WERI-Rb-1 (cell line): Measurements from ENCODE around the gene NFASC.

Experiments
- DNase-seq: peaks from one replicate; pipeline ENCODE4 v3.0.0-alpha.2; 2020
- H3K27ac ChIP-seq: fragments of 250-450 bp; sonication (Bioruptor Pico); 2 replicates; pipeline ENCODE4 v1.5.1; 2020; ENCODE audit warnings: mild to moderate bottlenecking, moderate library complexity
- H3K27me3 ChIP-seq: fragments of 250-450 bp; sonication (Bioruptor Pico); 2 replicates; pipeline ENCODE4 v1.5.1; 2021; ENCODE audit warnings: mild to moderate bottlenecking, low read depth, moderate library complexity; ENCODE audit not compliant: insufficient read depth, severe bottlenecking
- H3K36me3 ChIP-seq: fragments of 250-450 bp; sonication (Bioruptor Pico); 2 replicates; pipeline ENCODE4 v1.5.1; 2020; ENCODE audit warnings: mild to moderate bottlenecking, moderate library complexity
- H3K4me3 ChIP-seq: 2 replicates; pipeline ENCODE4 v1.5.1; 2011; ENCODE audit warnings: low read depth, mild to moderate bottlenecking, control low read depth, low read length
- H3K9me3 ChIP-seq: fragments of 250-450 bp; sonication (Bioruptor Pico); 2 replicates; pipeline ENCODE4 v1.5.1; 2021; ENCODE audit warnings: mild to moderate bottlenecking, moderate library complexity; ENCODE audit not compliant: severe bottlenecking
- TF ChIP-seq, protein P1 (sequence below): IDR thresholded peaks from 2 replicates; pipeline ENCODE4 v1.5.1; 2011; ENCODE audit warnings: low read depth, mild to moderate bottlenecking, control low read depth, inconsistent platforms, low read length

Gene NFASC

DNA sequence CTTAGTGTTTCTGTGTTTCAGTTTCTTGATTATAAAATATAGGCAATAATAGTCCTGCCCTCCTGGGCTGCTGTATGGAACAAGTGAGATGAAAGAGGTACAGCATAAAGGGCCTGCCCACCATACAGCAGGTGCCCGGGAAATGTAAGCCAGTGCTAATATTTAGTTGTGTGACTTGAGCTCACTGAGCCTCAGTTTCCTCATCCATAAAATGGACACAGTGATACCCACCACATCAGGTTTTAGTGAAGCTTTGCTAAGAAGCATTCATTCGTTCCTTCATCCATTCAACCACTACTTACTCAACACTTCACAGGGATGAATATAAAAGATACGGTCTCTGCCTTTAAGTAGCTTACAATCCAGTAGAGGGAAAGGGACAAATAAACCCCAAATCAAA is 192.2 kb downstream of the NFASC start:
- no peaks in the 10 kb centered on the region for H3K9me3 ChIP-seq
- no peaks in the 10 kb centered on the region for H3K27me3 ChIP-seq
- no peak for DNase-seq
- H3K27ac ChIP-seq = no peak overlapping the region
- H3K36me3 ChIP-seq = no peaks in the 10 kb centered on the region
- no peak overlapping the region for H3K4me3 ChIP-seq
- TF ChIP-seq, protein P1, sequence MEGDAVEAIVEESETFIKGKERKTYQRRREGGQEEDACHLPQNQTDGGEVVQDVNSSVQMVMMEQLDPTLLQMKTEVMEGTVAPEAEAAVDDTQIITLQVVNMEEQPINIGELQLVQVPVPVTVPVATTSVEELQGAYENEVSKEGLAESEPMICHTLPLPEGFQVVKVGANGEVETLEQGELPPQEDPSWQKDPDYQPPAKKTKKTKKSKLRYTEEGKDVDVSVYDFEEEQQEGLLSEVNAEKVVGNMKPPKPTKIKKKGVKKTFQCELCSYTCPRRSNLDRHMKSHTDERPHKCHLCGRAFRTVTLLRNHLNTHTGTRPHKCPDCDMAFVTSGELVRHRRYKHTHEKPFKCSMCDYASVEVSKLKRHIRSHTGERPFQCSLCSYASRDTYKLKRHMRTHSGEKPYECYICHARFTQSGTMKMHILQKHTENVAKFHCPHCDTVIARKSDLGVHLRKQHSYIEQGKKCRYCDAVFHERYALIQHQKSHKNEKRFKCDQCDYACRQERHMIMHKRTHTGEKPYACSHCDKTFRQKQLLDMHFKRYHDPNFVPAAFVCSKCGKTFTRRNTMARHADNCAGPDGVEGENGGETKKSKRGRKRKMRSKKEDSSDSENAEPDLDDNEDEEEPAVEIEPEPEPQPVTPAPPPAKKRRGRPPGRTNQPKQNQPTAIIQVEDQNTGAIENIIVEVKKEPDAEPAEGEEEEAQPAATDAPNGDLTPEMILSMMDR = no peak

DNA sequence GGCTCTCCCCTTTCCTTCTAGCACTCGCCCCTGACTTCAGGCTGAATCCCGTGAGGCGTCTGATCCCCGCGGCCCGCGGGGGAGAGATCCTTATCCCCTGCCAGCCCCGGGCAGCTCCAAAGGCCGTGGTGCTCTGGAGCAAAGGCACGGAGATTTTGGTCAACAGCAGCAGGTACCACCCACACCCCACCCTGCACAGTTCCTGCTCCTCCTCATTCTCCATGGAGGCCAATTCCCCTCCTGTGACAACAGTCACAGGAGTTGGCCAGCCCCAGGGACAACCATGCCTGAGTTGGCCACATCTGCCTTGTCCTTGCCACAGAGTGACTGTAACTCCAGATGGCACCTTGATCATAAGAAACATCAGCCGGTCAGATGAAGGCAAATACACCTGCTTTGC is 193.6 kb downstream of the NFASC start:
- H3K27ac ChIP-seq = no peak overlapping the region
- TF ChIP-seq, protein P1 = no peak
- DNase-seq = no peak
- H3K27me3 ChIP-seq = no peaks in the 10 kb centered on the region
- H3K36me3 ChIP-seq = no peaks in the 10 kb centered on the region
- H3K4me3 ChIP-seq = no peak overlapping the region
- no peaks in the 10 kb centered on the region for H3K9me3 ChIP-seq

DNA sequence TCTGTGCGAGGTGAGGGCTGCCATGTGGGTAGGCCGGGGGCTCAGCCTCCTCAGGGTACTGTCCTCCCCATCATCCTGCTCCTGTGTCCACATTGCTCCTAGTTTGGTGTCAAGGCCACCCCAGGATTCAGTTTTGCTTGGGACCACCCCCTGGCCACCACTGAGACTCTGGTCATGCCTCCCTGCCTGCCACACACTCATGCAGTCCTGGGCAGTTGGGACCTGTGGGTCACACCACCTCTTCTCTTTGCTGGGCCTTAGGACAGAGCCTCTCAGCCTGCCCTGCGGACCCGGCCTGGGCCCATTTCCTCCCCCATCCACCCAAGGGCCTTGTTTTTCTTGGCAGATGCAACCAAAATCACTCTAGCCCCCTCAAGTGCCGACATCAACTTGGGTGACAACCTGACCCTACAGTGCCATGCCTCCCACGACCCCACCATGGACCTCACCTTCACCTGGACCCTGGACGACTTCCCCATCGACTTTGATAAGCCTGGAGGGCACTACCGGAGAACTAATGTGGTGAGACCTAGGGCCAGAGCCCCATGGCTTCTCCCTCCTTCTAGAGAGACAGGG is 194.2 kb downstream of the NFASC start:
- no peaks in the 10 kb centered on the region for H3K27me3 ChIP-seq
- H3K36me3 ChIP-seq = no peaks in the 10 kb centered on the region
- H3K9me3 ChIP-seq = no peaks in the 10 kb centered on the region
- TF ChIP-seq, protein P1 = no peak
- H3K27ac ChIP-seq = no peak overlapping the region
- H3K4me3 ChIP-seq = no peak overlapping the region
- DNase-seq = no peak

DNA sequence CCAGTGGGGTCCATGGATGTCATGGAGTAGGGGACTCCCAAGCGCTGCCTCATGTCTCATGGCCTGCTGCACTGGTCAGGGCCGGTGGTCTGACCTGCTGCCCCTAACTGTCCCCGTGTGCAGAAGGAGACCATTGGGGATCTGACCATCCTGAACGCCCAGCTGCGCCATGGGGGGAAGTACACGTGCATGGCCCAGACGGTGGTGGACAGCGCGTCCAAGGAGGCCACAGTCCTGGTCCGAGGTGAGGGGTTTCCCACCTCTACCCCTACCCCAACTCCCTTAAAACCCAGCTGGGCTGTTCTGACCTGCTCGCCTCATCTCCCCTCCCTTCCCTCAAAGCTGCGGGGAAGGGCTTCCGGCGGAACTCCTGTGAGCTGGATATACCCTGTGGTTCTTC is 195.0 kb downstream of the NFASC start:
- DNase-seq = no peak
- H3K27me3 ChIP-seq = no peaks in the 10 kb centered on the region
- H3K36me3 ChIP-seq = no peaks in the 10 kb centered on the region
- no peaks in the 10 kb centered on the region for H3K9me3 ChIP-seq
- TF ChIP-seq, protein P1 = no peak
- no peak overlapping the region for H3K27ac ChIP-seq
- no peak overlapping the region for H3K4me3 ChIP-seq

DNA sequence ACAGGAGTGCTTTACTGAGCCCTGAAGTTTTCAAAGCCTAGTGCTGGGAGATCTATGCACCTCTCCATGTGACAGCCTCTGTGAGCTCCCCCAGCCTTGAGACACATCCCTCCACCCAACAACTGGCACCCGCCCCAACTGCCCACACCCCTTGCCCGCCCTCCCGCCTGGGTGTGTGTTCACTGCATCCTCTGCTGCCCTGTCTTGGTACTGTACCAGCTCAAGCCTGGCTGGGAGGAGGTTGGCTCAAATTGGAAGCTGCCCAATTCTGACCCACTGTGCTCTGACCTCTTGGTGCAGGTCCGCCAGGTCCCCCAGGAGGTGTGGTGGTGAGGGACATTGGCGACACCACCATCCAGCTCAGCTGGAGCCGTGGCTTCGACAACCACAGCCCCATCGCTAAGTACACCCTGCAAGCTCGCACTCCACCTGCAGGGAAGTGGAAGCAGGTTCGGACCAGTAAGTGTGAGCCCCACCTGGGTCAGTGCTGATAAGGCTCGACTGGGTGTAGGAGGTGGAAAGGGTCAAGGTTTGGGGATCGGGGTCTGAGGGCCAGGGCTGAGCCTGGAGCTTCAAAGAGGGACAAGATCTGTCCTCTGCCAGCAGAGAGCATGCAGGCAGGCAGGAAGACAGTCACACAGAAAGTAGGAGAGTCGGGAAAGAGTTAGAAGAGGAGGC is 195.6 kb downstream of the NFASC start:
- Histone ChIP-seq H3K36me3 (no peaks in the 10 kb centered on the region), H3K27me3 (no peaks in the 10 kb centered on the region), H3K4me3 (no peak overlapping the region), H3K27ac (no peak overlapping the region), H3K9me3 (no peaks in the 10 kb centered on the region)
- TF ChIP-seq, protein P1 = peak; percentile 74
- peak; percentile 41 for DNase-seq

DNA sequence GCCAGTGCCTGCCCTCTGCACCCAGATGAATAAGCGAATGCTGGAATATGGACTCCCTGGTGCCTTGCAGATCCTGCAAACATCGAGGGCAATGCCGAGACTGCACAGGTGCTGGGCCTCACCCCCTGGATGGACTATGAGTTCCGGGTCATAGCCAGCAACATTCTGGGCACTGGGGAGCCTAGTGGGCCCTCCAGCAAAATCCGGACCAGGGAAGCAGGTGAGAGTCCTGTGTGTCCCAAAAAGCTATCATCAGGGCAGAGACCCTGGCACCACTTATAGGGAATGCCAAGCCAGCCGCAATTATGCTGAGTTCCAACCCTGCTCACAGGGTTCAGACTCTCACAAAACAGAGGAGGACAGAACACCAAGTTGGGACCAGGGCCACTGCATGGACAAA is 196.4 kb downstream of the NFASC start:
- Histone ChIP-seq H3K36me3 (no peaks in the 10 kb centered on the region), H3K4me3 (no peak overlapping the region), H3K27me3 (no peaks in the 10 kb centered on the region), H3K27ac (no peak overlapping the region), H3K9me3 (no peaks in the 10 kb centered on the region)
- TF ChIP-seq, protein P1 = no peak
- peak; percentile 8 for DNase-seq
